D721Med (cell line): ENCODE data around the gene BMPER.

Source experiments
- DNase-seq: peaks from one replicate; pipeline ENCODE4 v3.0.0; 2011; ENCODE audit warnings: low spot score; ENCODE audit not compliant: insufficient read length
- FAIRE-seq: peaks from 2 replicates; lab custom pipeline; 2011; peaks lifted over from hg19 to GRCh38; lab: Jason Lieb, UNC
- CTCF ChIP-seq: IDR thresholded peaks from 2 replicates; pipeline ENCODE4 v1.5.1; 2012; ENCODE audit warnings: mild to moderate bottlenecking, control low read depth; ENCODE audit not compliant: insufficient read depth; ENCODE audit errors: missing control alignments

BMPER gene

DNA sequence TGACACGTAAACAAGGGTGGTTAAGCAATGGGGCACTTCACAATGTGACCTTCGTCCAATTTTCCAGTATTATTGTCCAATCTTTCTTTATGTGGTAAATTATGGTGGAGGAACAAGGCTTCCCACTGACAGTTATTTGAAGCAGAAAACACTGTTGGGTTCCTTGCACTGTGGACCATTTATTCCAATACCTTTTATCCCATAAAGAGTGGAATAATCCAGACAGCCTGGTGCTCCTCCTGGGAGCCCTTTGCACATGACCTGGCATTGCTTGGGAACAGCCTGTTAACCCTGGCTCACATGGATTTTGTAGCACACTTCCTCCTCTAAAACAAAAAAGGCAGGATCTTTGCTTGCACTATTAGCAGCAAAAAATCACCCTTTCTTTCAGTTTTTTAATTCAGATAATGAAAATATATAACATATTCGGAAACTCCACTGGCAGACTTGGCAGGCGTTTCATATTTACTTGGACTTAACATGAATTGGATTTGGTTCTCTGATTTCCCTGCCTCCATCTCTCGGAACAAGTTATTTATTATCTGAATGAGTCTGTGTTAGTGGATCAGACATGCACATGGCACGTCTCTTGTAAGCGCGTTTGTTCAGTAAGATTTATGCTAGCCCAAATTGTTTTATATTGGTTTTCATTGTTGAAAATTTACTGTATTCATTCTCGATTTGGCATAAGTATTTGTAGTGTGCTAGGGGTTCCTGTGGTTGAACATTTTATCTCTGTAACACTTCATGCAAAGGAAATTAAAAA lies 59.3 kb downstream of the BMPER start:
- TF ChIP-seq CTCF: no peak
- FAIRE-seq: peak; percentile 6

GRCh38 chr7:33965183-33965744 lies 59.9 kb downstream of the BMPER start:
- FAIRE-seq: peak; percentile 25
- no peak for DNase-seq
- TF ChIP-seq CTCF: no peak

More for the DNA sequence above, 59.3 kb downstream of the BMPER start:
- no peak for DNase-seq

DNA sequence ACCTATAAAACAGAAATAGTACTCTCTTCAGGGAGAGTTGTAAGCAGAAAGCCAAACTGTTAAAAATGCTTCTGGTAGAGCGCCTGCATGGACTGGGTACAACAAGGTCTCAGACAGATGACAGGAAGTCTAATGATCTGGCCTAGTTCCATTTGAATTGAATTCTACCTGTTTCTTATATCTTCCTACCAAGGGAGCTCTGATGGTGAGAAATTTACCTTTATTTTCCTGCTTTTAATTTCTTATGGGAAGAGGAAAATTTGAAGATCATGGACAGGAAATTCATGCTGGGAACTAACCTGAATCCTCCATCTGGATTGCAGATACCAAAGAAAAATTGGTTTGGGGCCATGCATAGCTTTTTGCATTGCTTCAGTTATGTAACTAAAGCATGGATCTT lies 63.3 kb downstream of the BMPER start:
- no peak for FAIRE-seq
- no peak for TF ChIP-seq CTCF
- DNase-seq: no peak

- FAIRE-seq: no peak
- DNase-seq: no peak
- no peak for TF ChIP-seq CTCF
Observed at GRCh38 chr7:33970536-33970935, 65.2 kb downstream of the BMPER start.

DNA sequence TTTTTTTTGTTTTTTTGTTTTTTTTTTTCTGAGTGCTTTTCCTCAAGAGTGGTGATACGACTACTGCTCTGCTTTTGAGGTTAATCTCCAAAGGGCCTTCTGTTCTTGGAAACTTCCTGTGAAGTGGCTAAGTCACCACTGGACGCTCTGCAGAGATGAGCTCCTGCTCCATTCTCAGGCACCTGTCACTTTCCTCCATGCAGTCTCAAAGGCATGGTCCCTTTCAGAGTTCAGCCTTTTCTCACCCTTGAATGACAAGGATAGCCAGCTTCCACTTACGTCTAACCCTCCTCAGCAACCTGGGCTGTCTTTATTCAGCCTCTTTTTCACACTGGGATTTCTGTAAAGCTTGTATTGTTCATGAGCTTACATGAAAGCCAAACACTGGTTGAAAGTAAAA lies 65.8 kb downstream of the BMPER start:
- DNase-seq (no peak), FAIRE-seq (peak; percentile 35)
- TF ChIP-seq CTCF: no peak

DNA sequence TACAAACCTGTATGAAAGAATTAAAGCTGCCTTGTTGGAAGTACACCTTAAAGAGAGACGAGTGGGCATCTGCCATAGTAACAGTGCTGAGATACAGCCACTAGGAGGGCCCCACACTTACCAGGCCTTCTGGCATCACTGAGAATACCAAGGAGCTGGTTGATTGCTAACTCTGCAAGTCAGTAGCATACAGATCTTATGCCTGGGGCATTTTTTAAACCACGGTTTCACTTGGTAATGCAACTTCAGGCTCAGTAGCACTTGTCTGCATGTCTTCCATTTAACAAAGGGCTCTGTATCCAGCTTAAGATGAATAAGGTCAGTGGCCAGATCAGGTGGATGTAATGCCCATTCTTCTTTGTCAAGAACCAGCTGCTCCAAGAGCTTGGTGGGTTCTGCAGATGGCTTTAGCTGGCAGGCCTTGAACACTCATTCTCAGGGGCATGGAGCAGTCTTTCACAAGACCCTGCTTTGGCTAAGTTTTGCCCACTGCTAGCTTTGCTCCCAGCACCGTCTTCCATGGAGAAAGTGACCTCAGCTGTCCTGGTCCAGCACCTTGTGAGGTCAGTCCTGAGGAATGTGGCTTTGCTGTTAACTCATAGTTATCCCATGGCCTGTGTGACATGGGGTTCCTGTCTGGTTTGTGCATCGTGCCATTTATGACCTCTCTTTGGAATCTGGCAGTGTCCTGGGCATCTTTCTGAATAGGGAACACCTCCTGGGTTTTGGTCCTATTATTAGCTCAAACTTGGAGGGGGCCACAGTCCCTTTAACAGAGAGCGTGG lies 68.1 kb downstream of the BMPER start:
- FAIRE-seq (no peak), DNase-seq (no peak)
- TF ChIP-seq CTCF: no peak
